Brain microvascular endothelial cell (primary cell): ENCODE results near the gene EYA2.
"Not testable (repeated sequence)": the region's sequence is repeated elsewhere in the genome, so short reads cannot be mapped to it uniquely, and the experiment has no call there.

Source experiments
- DNase-seq: peaks from one replicate; pipeline ENCODE4 v3.0.0-alpha.2; 2020
- H3K27ac ChIP-seq: fragments of 250-450 bp; sonication (Bioruptor Pico); 2 replicates; pipeline ENCODE4 v1.5.1; 2020; ENCODE audit warnings: mild to moderate bottlenecking, moderate library complexity
- H3K27me3 ChIP-seq: fragments of 250-450 bp; sonication (Bioruptor Pico); replicated peaks from 2 replicates; pipeline ENCODE4 v1.5.1; 2020; ENCODE audit warnings: mild to moderate bottlenecking
- H3K36me3 ChIP-seq: fragments of 250-450 bp; sonication (Bioruptor Pico); replicated peaks from 2 replicates; pipeline ENCODE4 v1.5.1; 2020; ENCODE audit warnings: mild to moderate bottlenecking
- H3K4me3 ChIP-seq: 2 replicates; pipeline ENCODE4 v1.5.1; 2011; ENCODE audit warnings: low read depth, mild to moderate bottlenecking, control low read depth, low read length, moderate library complexity
- in situ Hi-C: cut with HindIII; loops from 2 replicates; pipeline ENCODE4 v1.10.0; 2017; ENCODE audit warnings: low sequenced_read_pairs, low pct_ligation_motif_present
- TF ChIP-seq, protein P1 (sequence below): IDR thresholded peaks from 2 replicates; pipeline ENCODE4 v1.5.1; 2011; ENCODE audit warnings: low read depth, mild to moderate bottlenecking, moderate library complexity, low read length, control low read depth, inconsistent platforms; ENCODE audit errors: missing control alignments

Gene EYA2

DNA sequence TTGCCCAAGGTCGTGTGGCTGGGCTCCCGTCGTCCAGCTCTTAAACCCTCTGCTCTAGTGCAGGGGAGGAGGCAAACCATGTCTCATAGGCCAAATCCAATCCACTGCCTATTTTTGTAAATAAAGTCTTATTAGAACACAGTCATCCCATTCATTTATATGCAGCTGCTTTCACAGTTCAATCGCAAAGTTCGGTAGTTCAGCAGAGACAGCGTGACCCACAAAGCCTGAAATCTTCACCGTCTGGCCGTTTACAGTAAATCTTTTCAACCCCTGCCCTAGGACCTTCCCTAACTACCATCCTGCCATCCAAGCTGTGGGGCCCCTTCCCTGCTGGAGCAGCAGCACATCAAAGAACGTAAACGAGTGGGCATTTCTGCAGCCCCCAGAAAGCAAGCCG is 65.9 kb downstream of the EYA2 start:
- Histone ChIP-seq H3K4me3 (no peak overlapping the region), H3K36me3 (no peaks in the 10 kb centered on the region), H3K27me3 (no peaks in the 10 kb centered on the region), H3K27ac (no peak overlapping the region)
- TF ChIP-seq, protein P1, sequence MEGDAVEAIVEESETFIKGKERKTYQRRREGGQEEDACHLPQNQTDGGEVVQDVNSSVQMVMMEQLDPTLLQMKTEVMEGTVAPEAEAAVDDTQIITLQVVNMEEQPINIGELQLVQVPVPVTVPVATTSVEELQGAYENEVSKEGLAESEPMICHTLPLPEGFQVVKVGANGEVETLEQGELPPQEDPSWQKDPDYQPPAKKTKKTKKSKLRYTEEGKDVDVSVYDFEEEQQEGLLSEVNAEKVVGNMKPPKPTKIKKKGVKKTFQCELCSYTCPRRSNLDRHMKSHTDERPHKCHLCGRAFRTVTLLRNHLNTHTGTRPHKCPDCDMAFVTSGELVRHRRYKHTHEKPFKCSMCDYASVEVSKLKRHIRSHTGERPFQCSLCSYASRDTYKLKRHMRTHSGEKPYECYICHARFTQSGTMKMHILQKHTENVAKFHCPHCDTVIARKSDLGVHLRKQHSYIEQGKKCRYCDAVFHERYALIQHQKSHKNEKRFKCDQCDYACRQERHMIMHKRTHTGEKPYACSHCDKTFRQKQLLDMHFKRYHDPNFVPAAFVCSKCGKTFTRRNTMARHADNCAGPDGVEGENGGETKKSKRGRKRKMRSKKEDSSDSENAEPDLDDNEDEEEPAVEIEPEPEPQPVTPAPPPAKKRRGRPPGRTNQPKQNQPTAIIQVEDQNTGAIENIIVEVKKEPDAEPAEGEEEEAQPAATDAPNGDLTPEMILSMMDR: no peak
- in situ Hi-C loops: no loop called here
- DNase-seq: no peak

DNA sequence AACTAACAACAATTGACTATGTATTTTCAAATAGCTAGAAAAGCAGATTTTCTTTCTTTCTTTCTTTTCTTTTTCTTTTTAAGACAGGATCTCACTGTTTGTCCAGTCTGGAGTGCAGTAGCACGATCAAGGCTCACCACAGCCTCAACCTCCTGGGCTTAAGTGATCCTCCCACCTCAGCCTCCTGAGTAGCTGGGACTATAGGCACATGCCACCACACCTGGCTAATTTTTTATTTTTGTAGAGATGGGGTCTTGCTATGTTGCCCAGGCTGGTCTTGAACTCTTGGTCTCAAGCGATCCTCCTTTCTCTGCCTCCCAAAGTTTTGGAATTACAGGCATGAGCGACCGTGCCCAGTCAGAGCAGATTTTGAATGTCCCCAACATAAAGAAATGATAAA is 67.3 kb downstream of the EYA2 start:
- H3K27me3 ChIP-seq, H3K4me3 ChIP-seq, DNase-seq, H3K27ac ChIP-seq, in situ Hi-C loops, H3K36me3 ChIP-seq: not testable (repeated sequence)

DNA sequence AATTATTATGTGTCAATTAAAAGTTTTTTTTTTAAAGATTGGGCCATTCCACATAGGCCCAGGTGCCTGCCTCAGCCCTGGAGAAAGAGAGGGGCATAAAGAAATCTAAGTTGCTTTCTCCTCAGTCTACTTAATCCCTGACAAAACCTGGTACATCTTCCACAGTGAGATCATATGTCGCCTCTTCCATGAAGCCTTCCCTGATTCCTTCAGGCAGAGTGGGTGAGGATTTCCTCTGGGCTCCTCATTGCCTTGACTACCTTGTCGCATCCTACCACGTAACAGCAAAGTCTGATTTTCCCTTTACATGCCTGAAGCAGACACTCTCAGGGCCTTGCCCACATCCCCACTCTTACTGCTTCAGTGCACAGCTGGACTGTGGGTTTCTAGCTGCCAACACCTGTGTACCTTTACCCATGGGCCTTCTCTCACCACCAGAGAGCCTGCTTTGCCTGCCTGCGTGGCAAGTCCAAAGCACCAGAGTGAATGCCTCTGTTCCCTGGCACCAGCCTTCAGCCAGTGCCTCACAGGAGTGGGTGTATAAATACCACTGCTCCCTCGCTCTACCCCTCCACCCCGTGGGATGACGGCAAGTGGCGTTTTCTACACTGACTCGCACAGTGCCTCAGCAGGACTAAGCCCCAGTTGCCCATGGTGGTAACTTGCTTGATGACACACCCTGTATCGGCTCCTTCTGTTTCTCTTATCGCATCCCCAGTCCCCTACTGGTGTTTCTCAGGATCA is 68.0 kb downstream of the EYA2 start:
- Histone ChIP-seq H3K27me3 (no peaks in the 10 kb centered on the region), H3K27ac (no peak overlapping the region), H3K4me3 (no peak overlapping the region), H3K36me3 (no peaks in the 10 kb centered on the region)
- TF ChIP-seq, protein P1: no peak
- no peak for DNase-seq
- in situ Hi-C loops: no loop called here

DNA sequence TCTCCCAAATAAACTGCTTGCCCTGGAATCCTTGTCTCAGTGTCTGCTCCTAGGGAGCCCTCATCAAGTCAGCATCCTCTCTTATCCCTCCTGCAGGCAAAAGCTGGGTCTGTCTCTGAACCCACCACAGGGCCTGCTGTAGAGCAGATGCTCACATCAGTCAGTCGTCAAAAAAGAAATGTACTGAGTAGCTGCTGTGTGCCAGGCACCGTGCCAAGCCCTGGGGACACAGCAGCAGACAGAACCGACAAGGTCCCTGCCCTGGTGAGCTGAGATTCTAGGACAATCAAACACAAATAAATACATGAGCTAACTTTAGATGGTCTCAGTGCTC is 68.5 kb downstream of the EYA2 start:
- H3K27me3 ChIP-seq: no peaks in the 10 kb centered on the region
- in situ Hi-C loops: no loop called here
- no peak overlapping the region for H3K4me3 ChIP-seq
- DNase-seq: no peak
- H3K27ac ChIP-seq: no peak overlapping the region
- TF ChIP-seq, protein P1: no peak
- no peaks in the 10 kb centered on the region for H3K36me3 ChIP-seq

DNA sequence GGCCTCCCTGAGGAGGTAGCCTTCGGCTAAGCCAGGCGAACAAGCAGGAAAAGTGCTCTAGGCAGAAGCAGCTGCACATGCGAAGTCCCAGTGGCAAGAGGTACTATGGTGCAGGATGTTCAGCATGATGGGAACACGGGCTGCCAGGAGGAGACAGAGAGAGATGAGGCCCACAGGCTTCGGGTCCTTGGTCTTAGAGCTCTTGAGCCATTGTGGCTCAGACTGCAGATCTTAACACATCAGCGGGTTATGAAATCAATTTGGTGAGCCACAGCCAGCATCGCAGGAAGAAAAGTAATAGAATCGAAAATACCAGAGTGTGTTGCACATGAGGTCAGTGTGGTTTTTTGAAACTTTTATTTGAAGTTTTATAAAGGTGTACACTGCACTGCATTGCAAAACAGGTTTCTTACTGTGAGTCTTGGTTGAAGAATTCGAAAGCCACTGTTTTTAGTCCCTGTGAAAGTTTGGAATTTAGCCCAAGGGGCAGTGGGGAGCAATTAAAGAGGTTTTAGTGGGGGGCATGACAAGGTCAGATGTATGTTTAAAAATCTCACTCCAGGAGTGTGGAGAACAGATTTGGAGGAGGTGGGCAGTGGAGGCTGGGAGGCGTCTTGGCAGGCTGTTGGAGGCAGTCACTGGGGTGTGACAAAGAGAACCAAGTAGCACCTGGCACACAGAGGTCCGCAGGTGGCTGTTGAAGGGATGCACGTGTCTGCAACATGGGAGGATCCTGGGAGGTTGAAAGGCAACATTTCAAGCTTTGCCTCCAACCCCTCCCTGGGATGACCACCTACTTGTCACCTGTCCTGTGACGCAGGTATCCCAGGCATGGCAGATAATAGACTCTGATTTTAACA is 69.3 kb downstream of the EYA2 start:
- H3K27me3 ChIP-seq: no peaks in the 10 kb centered on the region
- no peak for DNase-seq
- no peaks in the 10 kb centered on the region for H3K36me3 ChIP-seq
- H3K27ac ChIP-seq: no peak overlapping the region
- in situ Hi-C loops: no loop called here
- TF ChIP-seq, protein P1: no peak
- no peak overlapping the region for H3K4me3 ChIP-seq

DNA sequence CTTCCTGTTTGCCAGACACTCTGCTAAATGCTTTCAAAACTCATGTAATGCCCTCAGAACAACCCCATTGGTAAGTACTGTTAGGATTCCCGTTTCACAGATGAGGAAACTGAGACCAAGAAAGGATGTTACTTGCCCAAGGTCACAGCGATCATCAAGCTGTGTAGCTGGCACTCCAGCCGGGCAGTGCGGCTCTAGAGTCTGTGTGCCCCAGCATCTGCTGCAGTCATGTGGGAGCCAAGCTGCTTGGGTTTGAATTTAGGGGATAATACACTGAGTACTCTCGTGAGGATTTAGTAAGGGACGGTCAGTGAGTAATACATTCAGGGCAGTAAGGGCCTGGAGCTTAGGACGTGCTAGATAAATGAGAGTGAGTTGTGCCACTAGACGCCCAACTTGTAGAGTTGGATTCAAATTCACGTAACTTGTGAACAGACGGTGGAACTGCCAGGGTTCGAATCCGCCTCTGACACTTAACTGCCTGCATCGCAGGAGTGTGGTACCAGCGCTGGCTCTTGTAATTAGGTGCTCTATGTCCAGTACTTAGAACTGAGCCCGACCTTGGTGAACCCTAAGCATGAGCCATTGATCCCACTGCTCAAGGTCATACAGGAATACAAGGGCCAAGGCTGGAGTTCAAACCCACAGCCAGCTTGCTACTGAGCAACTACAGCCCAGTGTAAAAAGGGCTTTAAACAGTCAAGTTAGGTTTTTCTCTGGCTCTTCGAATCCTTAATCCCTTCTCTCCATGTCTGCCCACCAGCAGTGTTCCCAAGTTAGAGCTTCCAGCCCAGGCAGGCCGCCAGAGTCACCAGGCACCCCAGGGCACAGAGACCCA is 70.2 kb downstream of the EYA2 start:
- Histone ChIP-seq H3K36me3 (no peaks in the 10 kb centered on the region), H3K4me3 (no peak overlapping the region), H3K27me3 (no peaks in the 10 kb centered on the region), H3K27ac (no peak overlapping the region)
- TF ChIP-seq, protein P1: no peak
- no peak for DNase-seq
- in situ Hi-C loops: no loop called here
